Mesothelial cell of epicardium (in vitro differentiated cells): ENCODE measurements around the gene PGAM2. TPM values are rescaled to one million over a fixed set of nuclear protein-coding genes. Genes with fewer than 3 reads are reported as not detected.
"Not testable (repeated sequence)": the region's sequence is repeated elsewhere in the genome, so short reads cannot be mapped to it uniquely, and the experiment has no call there.

ENCODE experiments used
- DNase-seq, 2 experiments: peaks; one replicate each; pipeline ENCODE4 v3.0.0; 2021; ENCODE audit warnings: low spot score in 2 of 2; ENCODE audit not compliant: unreplicated experiment in 2 of 2
- H3K27ac Mint-ChIP-seq: 2 replicates; pipeline ENCODE4 v1.8.0; 2021; ENCODE audit warnings: mixed read lengths
- H3K27me3 Mint-ChIP-seq: 2 replicates; pipeline ENCODE4 v1.8.0; 2021; ENCODE audit warnings: low read depth, mixed read lengths
- H3K36me3 Mint-ChIP-seq: 2 replicates; pipeline ENCODE4 v1.8.0; 2021; ENCODE audit warnings: mixed read lengths
- H3K4me1 Mint-ChIP-seq: 2 replicates; pipeline ENCODE4 v1.8.0; 2021; ENCODE audit warnings: mixed read lengths
- H3K4me3 Mint-ChIP-seq: 2 replicates; pipeline ENCODE4 v1.8.0; 2021; ENCODE audit warnings: mild to moderate bottlenecking, moderate library complexity, mixed read lengths
- H3K9me3 Mint-ChIP-seq: 2 replicates; pipeline ENCODE4 v1.8.0; 2021; ENCODE audit warnings: mixed read lengths
- CTCF ChIP-seq: fragments of 200-600 bp; sonication (generic); IDR thresholded peaks from one replicate; pipeline ENCODE4 v1.5.0; 2021; ENCODE audit warnings: antibody characterized with exemption; ENCODE audit not compliant: unreplicated experiment
- total RNA-seq: library from RNA; stranded (reverse); gene quantifications from 3 replicates; pipeline ENCODE4 v1.2.1, GENCODE V29; 2021

The PGAM2 gene
- total RNA-seq, 1 donor from 2014 or later, result 1.2 TPM

GRCh38 chr7:44046321-44047061 lies 18.9 kb downstream of the PGAM2 start:
- H3K9me3 Mint-ChIP-seq, result no peaks in the 10 kb centered on the region
- peaks cover 17% of the 10 kb centered on the region for H3K4me1 Mint-ChIP-seq
- no peak for DNase-seq
- H3K4me3 Mint-ChIP-seq, result peak overlapping the region; percentile 79
- peaks cover 2% of the 10 kb centered on the region for H3K27me3 Mint-ChIP-seq
- no peaks in the 10 kb centered on the region for H3K36me3 Mint-ChIP-seq
- no peak for TF ChIP-seq CTCF
- no peak overlapping the region for H3K27ac Mint-ChIP-seq

DNA sequence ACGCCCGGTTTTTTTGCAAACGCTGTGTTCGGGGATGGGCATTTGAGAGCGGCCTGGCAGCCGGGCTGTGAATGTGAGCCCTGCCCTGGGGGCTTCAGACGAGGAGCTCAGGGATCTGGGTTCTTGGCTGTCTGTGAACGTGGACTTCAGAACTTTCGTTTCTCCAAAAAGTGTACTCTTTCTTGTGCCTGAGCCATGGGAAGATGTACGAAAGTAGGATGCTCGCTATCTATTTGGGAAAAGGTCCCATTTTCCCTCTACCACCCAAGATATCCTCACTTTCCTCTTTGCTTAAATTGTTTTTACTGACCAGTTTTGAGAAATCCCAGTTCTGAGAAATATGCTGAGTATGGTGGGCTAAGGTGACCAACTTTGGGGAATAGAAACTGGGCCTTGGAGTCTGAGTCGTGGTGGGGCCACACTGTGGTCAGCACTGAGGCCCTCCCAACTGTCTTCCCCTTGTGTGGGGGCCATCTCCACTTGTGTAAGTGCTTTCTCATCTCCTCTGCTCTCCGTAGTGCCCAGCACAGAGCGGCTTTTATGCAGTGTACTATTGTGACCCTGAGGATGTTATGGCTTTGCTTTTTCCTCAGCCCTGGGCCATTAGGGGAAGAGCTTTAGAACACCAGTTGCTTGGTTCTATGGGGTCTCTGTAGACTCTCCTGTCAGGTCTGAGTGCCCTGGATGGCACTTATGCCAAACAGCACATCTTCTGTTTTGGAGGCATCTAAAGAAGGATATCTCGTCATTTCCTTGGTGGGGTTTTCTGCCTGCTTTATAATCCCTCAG lies 19.9 kb downstream of the PGAM2 start:
- no peak for TF ChIP-seq CTCF
- Mint-ChIP-seq H3K27ac (peak overlapping the region; percentile 71), H3K36me3 (no peaks in the 10 kb centered on the region), H3K4me3 (peak overlapping the region; percentile 79), H3K4me1 (peaks cover 20% of the 10 kb centered on the region), H3K27me3 (peaks cover 3% of the 10 kb centered on the region), H3K9me3 (no peaks in the 10 kb centered on the region)
- no peak for DNase-seq

GRCh38 chr7:44044315-44045225 lies 20.8 kb downstream of the PGAM2 start, which contains the start of gene DBNL:
Gene DBNL (plus strand): TSS chr7:44044702. CDS start chr7:44044738, 36 bp downstream.
- TF ChIP-seq CTCF, result no peak
- Mint-ChIP-seq H3K27ac (peak within 1 kb of the TSS; percentile 92), H3K27me3 (peaks cover 3% of the 10 kb centered on the region), H3K4me3 (peak within 1 kb of the TSS; percentile 79), H3K9me3 (no peaks in the 10 kb centered on the region), H3K4me1 (peaks cover 20% of the 10 kb centered on the region), H3K36me3 (no peaks in the 10 kb centered on the region)
- peak; percentile 76 to 89 for DNase-seq

DNA sequence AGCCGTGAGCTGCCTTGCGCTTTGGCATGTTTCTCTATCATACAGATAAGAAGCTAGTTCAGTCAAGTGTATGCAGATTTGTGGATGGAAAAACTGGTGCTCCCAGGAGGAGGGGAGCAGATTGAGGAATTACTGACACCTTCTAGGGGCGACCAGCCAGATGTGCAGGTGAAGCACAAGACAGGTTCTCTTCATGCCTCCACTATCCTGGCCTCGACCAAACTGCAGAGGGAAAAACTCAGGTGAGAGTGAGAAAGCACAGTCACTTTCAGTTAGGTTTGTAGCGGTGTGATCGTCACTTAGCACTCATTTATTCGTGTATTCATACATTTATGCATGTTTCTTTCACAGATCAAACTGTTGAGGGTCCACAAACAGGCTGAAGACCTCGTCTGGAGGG lies 21.5 kb downstream of the PGAM2 start:
- no peak for DNase-seq
- peak overlapping the region; percentile 79 for H3K4me3 Mint-ChIP-seq
- peaks cover 22% of the 10 kb centered on the region for H3K4me1 Mint-ChIP-seq
- no peaks in the 10 kb centered on the region for H3K9me3 Mint-ChIP-seq
- peak overlapping the region; percentile 92 for H3K27ac Mint-ChIP-seq
- H3K27me3 Mint-ChIP-seq, result peaks cover 5% of the 10 kb centered on the region
- no peak for TF ChIP-seq CTCF
- H3K36me3 Mint-ChIP-seq, result no peaks in the 10 kb centered on the region

DNA sequence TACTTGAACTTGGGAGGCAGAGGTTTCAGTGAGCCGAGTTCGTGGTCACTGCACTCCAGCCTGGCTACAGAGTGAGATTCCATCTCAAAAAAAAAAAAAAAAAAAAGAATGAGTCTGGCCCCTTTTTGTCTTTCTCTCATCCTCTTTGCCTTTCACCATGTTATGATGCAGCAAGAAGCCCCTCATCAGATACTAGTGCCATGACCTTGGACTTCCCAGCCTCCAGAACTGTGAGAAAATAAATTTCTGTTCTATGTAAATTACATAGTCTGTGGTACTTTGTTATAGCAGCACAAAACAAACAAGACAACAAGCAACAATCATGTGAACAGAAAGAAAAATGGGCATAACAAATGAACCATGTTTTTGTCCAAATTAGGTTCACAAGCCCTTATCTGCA lies 23.1 kb downstream of the PGAM2 start:
- peaks cover 22% of the 10 kb centered on the region for H3K4me1 Mint-ChIP-seq
- no peak overlapping the region for H3K27ac Mint-ChIP-seq
- no peaks in the 10 kb centered on the region for H3K9me3 Mint-ChIP-seq
- peak overlapping the region; percentile 40 for H3K4me3 Mint-ChIP-seq
- TF ChIP-seq CTCF, result no peak
- H3K27me3 Mint-ChIP-seq, result peaks cover 5% of the 10 kb centered on the region
- H3K36me3 Mint-ChIP-seq, result no peaks in the 10 kb centered on the region
- no peak for DNase-seq

DNA sequence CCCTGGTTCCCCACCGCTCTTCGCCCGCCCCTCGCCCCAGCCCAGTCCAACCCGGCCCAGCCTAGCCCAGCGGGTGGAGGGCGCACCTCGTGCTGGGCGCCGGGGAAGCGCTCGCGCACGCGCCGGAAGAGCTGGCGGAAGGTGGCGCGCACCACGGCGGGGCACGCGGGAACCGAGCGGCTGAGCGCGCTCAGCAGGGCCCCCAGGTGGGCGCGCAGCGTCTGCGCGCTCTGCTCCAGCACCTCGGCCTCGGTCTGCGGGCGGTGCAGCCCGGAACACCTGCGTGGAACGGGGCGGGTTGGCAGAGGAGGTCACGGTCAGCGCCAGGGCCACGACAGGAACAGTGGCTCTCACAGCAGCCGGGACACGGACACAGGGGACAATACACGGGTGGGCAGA lies 24.9 kb downstream of the PGAM2 start:
- H3K4me3 Mint-ChIP-seq, result peak overlapping the region; percentile 67
- peaks cover 15% of the 10 kb centered on the region for H3K4me1 Mint-ChIP-seq
- H3K9me3 Mint-ChIP-seq, DNase-seq, H3K36me3 Mint-ChIP-seq, H3K27me3 Mint-ChIP-seq, H3K27ac Mint-ChIP-seq: not testable (repeated sequence)

GRCh38 chr7:44039800-44040492 lies 25.4 kb downstream of the PGAM2 start:
- not testable (repeated sequence) for H3K27ac Mint-ChIP-seq, DNase-seq, H3K9me3 Mint-ChIP-seq, H3K36me3 Mint-ChIP-seq, H3K27me3 Mint-ChIP-seq
- peak overlapping the region; percentile 30 for H3K4me3 Mint-ChIP-seq
- peaks cover 11% of the 10 kb centered on the region for H3K4me1 Mint-ChIP-seq
